Activated CD4-positive, alpha-beta T cell treated with anti-CD3 and anti-CD28 coated beads, Interleukin-2, Interleukin-6, amounts not matched to agents 100 ng/mL and 50 ng/mL, durations not matched to agents 16 hours and 8 hours (primary cell): ENCODE results near the gene ZFYVE26.
"Not testable (repeated sequence)": the region's sequence is repeated elsewhere in the genome, so short reads cannot be mapped to it uniquely, and the experiment has no call there.

Source experiments
- DNase-seq: peaks from one replicate; pipeline ENCODE4 v3.0.0-alpha.2; 2020

The ZFYVE26 gene

GRCh38 chr14:67704484-67705089 is 111.8 kb downstream of the ZFYVE26 start:
- peak; percentile 60 for DNase-seq

- DNase-seq = no peak
Measured at GRCh38 chr14:67703997-67704396, 112.4 kb downstream of the ZFYVE26 start.

- not testable (repeated sequence) for DNase-seq
Measured at GRCh38 chr14:67701492-67701891, 114.9 kb downstream of the ZFYVE26 start, which contains the start of gene RDH12. RDH12 (plus strand) TSS chr14:67701886; CDS start chr14:67722643, 20,757 bp downstream.

- no peak for DNase-seq
Measured at GRCh38 chr14:67698179-67698578, 118.2 kb downstream of the ZFYVE26 start.

- DNase-seq = no peak
Measured at GRCh38 chr14:67697006-67697405, 119.4 kb downstream of the ZFYVE26 start.
